Right renal cortex interstitium (tissue), 3 donors: ENCODE data around the gene INMT. TPM values are rescaled to one million over a fixed set of nuclear protein-coding genes. Genes with fewer than 3 reads are reported as not detected.

Experiments
- DNase-seq, 3 donors: peaks; one replicate each; pipeline ENCODE4 v3.0.0-alpha.2; 2013; ENCODE audit warnings: low read depth in 3 of 3, low spot score in 2 of 3
- polyA plus RNA-seq, 3 donors: library from polyadenylated mRNA; unstranded; fragments of 120-200 nt; gene quantifications; one replicate each; pipeline ENCODE4 v1.2.1, GENCODE V29; 2013; ENCODE audit not compliant: insufficient read length in 3 of 3

INMT gene
- polyA plus RNA-seq, 3 donors, result 1.1 to 1.4 (median 1.3) TPM

GRCh38 chr7:30779574-30779973, 27.6 kb downstream of the INMT start:
- DNase-seq, result no peak

- DNase-seq, result no peak
Observed at GRCh38 chr7:30780941-30781340, 29.0 kb downstream of the INMT start.

- no peak for DNase-seq
Observed at GRCh38 chr7:30782690-30783089, 30.8 kb downstream of the INMT start.

GRCh38 chr7:30785786-30786185, 33.9 kb downstream of the INMT start:
- no peak for DNase-seq

- no peak for DNase-seq
Observed at GRCh38 chr7:30787486-30787885, 35.6 kb downstream of the INMT start.

GRCh38 chr7:30788640-30789333, 36.9 kb downstream of the INMT start:
- no peak for DNase-seq

DNA sequence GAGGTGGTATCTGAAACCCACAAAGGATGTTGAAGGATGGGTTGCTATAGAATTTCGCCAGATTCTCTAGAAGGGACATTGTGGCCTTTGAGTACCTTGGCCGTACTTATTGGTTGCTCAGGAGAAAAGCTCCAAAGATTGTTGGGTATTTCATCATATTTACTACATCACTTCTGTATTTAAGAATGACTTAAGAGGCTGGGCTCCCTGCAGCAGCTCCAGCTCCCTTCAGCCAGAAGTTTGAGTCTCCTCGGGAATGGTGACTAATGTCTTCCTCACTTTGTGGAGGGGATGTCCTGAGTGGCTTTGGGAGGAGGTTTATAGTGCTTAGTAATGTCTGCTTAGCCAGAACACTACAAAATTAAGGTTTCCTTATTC, 37.4 kb downstream of the INMT start:
- DNase-seq, result no peak

DNA sequence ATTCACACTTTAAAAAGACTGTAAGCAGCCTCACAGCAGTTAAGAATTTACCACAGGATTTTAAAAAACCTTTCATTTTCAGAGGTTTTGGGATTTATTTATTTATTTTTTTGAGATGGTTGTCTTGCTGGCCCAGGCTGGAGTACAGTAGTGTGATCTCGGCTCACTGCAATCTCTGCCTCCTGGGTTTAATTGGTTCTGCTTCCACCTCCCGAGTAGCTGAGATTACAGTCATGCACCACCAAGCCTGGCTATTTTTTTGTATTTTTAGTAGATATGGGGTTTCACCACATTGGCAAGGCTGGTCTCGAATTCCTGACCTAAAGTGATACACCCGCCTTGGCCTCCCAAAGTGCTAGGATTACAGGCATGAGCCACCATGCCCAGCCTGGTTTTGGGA, 38.4 kb downstream of the INMT start:
- DNase-seq, result no peak

DNA sequence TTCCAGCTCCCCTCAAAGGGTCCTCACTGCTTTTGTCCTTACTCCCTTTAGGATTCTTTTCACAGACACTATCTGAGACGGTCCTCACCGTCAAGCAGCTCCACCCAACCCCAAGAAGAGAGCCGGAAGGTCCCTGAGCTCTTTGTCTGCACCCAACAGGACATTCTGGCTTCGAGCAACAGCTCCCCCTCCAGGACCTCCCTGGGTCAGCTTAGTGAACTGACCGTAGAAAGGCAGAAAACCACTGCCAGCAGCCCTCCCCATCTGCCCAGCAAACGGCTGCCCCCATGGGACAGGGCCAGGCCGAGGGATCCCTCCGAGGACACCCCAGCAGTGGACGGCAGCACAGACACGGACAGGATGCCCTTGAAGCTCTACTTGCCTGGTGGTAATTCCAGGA, 39.2 kb downstream of the INMT start:
- no peak for DNase-seq

GRCh38 chr7:30795161-30795948, 43.4 kb downstream of the INMT start:
- DNase-seq, result no peak

DNA sequence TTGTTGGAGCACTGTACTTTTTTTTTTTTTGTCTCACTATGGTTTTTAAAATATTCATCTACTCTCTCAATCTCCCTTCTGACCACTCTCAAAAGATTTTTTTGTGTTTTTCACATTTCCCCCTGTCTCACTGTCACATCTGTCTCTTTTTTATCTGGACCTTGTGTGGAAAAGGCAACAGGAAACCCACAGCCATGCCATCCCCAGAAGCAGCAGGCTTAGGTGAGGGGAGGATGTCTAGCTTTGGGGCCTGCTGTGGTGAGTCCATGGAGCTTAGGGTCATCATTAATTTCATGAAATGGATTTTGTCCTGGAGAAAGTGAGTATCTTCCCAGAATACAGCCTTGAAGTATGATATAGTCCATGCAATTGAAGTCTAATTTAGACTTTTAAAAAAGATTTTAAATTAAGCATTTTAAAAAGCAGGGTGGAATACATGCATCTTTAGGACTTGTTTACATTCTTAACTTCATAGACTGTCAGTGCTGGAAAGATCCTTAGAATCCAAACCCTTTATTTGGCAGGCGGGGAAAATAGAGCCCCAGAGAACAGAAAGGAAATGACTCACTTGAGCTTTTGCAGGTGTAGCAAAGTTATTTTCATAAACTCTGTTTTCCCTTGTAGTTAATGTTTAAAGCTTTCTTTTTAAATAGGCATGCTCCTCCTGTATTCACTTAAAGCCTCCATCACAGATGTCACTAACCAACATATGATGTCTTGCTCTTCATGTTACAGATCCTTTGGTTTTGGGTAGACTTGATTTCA, 44.4 kb downstream of the INMT start:
- no peak for DNase-seq

DNA sequence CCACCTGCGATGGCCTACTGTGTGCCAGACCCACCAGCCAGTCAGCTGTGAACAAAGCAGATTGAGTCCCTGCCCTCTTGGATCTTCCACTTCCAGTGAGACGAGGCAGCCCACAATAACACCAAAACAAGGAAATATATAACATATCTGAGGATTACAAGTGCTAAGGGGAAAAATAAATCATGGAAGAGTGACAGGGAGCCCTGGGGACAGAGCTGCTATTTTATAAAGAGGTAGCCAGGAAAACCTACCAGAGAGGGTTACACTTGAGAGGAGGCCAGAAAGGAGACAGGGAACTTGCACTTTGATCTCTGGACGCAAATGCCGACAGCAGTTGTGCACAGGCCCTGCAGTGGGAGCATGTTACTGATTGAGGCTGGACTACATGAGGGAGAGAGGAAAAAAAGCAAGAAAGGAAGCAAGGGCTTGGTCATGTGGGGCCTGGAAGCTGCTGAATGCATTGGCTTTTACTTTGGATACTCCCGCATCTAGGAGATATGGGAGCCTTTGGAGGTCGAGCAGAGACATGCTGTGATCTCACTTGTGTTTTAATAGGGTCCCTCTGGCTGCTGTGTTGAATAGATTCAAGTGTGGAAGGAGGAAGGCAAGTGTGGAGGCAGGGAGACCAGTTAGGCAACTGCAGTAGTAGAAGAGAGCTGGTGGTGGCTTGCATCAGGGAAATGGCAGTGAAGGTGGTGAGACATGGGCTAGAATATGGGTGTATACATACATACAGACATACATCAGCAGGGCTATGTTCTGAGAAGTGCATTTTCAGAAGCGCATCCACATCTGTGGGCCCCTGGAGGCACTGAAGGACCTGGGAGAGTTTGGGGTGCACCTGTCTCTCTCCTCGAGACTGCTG, 45.5 kb downstream of the INMT start:
- no peak for DNase-seq

DNA sequence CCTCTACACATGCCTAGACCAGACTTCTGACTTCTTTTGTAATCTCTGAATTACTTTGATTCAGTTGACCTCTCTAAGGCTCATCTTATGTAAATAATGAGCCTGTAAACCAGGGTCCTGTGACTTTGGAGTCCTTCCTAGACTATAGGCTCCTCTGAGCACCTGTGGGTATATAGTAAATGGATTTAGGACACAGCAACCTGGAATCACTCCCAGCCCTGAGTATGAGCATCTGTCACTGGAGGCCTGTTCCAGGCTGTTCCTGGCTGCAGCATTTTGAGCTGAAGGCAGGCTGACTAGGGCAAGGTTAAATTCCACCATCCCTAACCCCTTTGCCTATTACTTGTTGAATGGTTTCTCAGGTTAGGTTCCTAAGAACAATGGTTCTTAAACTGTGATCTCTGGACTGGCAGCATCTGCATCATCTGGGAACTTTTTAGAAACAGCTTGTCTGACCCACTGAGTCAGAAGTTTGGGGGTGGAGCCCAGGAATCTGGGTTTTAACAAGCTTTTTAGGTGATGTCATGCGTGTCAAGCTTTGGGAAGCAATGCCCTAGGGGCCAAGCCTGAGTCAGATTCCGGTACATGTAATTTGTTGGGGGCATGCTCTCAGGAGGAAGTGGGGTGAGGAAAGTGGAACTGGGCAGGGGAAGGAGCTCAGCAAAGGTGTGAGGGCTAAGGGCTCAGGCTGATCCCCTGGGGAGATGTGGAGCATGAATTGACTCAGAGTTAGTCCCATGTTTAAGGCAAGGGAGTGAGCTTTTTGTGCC, 47.5 kb downstream of the INMT start:
- no peak for DNase-seq

GRCh38 chr7:30799976-30800661, 48.2 kb downstream of the INMT start:
- no peak for DNase-seq

GRCh38 chr7:30800785-30801252, 48.9 kb downstream of the INMT start:
- peak; percentile 44 to 66 (median 61) for DNase-seq

DNA sequence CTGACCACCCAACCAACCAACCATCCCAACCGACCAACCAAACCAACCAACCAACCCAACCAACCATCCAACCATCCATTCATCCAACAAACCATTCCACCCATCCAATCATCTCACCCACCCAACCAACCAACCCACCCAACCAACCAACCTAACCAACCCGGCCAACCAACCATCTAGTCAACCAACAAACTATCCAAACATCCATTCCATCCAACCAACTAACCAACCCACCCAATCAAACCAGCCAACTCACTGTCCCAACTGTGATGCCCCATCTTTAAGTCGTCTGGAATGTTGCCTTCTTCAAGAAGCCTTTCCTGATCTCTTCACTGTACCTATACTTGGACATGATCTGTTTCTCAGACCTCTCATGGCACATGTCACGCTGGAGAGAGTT, 50.9 kb downstream of the INMT start:
- DNase-seq, result no peak

- no peak for DNase-seq
Observed at GRCh38 chr7:30804078-30804661, 52.2 kb downstream of the INMT start.

DNA sequence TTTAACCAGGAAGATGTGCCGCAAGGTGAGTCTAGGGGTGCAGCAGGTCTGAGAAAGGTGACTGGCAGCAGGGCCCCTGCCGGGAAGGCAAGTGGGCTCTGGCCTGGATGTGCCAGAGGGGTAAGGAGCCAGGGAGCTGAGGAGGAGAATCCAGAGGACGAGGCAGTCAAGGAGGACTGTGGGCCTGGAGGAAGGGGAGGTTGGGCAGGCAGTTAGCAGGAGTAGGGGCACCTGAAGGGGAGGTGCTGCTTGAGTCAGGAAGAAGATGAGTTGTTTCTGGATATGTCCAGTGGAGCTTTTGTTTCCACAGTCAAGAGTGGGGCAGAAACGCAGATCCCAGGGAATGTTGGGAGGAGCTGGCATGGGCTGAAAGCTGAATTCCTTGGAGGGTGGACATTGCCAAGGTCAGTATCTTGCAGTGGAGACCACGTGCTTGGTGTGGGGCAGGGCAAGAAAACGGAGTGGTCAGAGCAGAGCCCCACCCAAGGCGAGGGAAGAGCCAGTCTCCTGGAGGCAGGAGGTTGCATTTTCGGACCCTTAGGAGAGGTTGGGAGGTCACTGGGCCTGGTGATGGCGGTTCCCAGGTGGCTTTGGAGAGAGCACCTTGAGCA, 53.3 kb downstream of the INMT start:
- no peak for DNase-seq
